Measurements from ENCODE around the gene SH3BP4.

DNA sequence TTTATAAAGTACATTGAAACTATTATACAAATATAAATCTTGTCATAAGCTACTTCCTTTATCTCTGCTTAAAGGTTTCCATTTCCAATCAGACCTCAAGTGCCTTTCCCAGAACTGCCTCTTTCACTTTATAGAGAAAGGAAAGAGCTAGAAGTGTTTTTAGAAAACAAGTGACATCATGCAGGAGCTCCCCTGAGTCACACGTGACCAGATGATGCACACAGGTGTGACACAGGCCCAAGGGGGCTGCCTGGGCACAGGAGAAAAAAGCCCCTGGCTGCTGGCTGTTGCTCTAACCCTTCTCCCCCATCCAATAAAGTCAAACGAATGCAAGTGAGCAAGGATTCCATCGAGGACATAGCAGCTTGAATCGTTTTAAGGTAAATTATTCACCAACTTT, 21.4 kb upstream of the SH3BP4 start:
- no peak for TF ChIP-seq CTCF (conservative IDR thresholded peaks at IDR 0.05)
- TF ChIP-seq ZFX (IDR thresholded peaks at IDR 0.05): no peak
